DOHH2 (cell line): ENCODE measurements around the gene EFCAB13.

Experiments used
- CTCF ChIP-seq: fragments of 200-600 bp; sonication (generic); IDR thresholded peaks from one replicate; pipeline ENCODE4 v1.5.1; 2014; ENCODE audit warnings: antibody characterized with exemption, mild to moderate bottlenecking, low read depth, low read length; ENCODE audit not compliant: poor library complexity, severe bottlenecking
- EZH2phosphoT487 ChIP-seq: fragments of 200-600 bp; sonication (generic); IDR thresholded peaks from 2 replicates; pipeline ENCODE4 v1.6.1; 2017; ENCODE audit warnings: borderline replicate concordance, mild to moderate bottlenecking, antibody characterized with exemption, low read length, moderate library complexity, mixed read lengths

GRCh38 chr17:47276868-47277267 lies 46.9 kb upstream of the EFCAB13 start:
- TF ChIP-seq CTCF (no peak), EZH2phosphoT487 (no peak)
